Thyroid gland (tissue), 4 donors: ENCODE results near the gene PPARG.

Source experiments
- CTCF ChIP-seq, 6 experiments: fragments of 200-600 bp in 3 of 6; fragments of 450-650 bp in 3 of 6; sonication (generic) in 3 of 6; IDR thresholded peaks; one replicate each; pipeline ENCODE4 v1.5.1; 2016 to 2019; ENCODE audit warnings: antibody characterized with exemption in 6 of 6, mild to moderate bottlenecking in 2 of 6, inconsistent platforms in 1 of 6, moderate library complexity in 1 of 6
- POLR2A ChIP-seq, 2 donors: fragments of 450-650 bp; IDR thresholded peaks; one replicate each; pipeline ENCODE4 v1.6.1; 2017; ENCODE audit warnings: antibody characterized with exemption in 2 of 2, mild to moderate bottlenecking in 2 of 2, moderate library complexity in 1 of 2

- TF ChIP-seq CTCF (IDR thresholded peaks at IDR 0.05): no peak
- TF ChIP-seq POLR2A (IDR thresholded peaks at IDR 0.05): no peak
These were observed 155.1 kb downstream of the PPARG start for GRCh38 chr3:12443781-12444522.
